ENCODE results near the gene MRPL52.

- no peak for TF ChIP-seq CTCF (IDR thresholded peaks at IDR 0.05)
- TF ChIP-seq POLR2A (IDR thresholded peaks at IDR 0.05; ENCODE audit: low read depth) = no peak
Observed at GRCh38 chr14:22802860-22803686, 26.6 kb upstream of the MRPL52 start.

All from esophagus muscularis mucosa (tissue), 3 donors.